ENCODE measurements around the gene CORO2A. TPM values are rescaled to one million over a fixed set of nuclear protein-coding genes. Genes with fewer than 3 reads are reported as not detected.

The CORO2A gene
- total and polyA plus RNA-seq, 2 of the 8 experiments (the other 6 are each of a cell fraction or from before 2014, with no cell fraction given), result 13.7 to 27.9 TPM

GRCh38 chr9:98108531-98109031 is 83.9 kb downstream of the CORO2A start (continued):
- TF ChIP-seq CHD7 (IDR thresholded peaks at IDR 0.05; ENCODE audit: insufficient replicate concordance, low read length) (no peak), SAP30 (IDR thresholded peaks at IDR 0.05; ENCODE audit: insufficient read depth, insufficient replicate concordance, low read length) (no peak), KDM4A (IDR thresholded peaks at IDR 0.05; ENCODE audit: low read depth, low read length, severe bottlenecking) (no peak), NRF1 (IDR thresholded peaks at IDR 0.05; ENCODE audit: low read depth, low read length) (no peak), ZNF274 (IDR thresholded peaks at IDR 0.05; ENCODE audit: borderline replicate concordance, extremely low read depth, low read length) (no peak), SP2 (IDR thresholded peaks at IDR 0.05; ENCODE audit: low read length) (no peak), JUN (IDR thresholded peaks at IDR 0.05; ENCODE audit: low read depth, low read length) (no peak), RFX5 (IDR thresholded peaks at IDR 0.05; ENCODE audit: borderline replicate concordance, low read depth, low read length) (no peak), SP4 (IDR thresholded peaks at IDR 0.05; ENCODE audit: low read length) (no peak), POLR2A (IDR thresholded peaks at IDR 0.05; ENCODE audit: control extremely low read depth in 1 of 2, low read depth in 2 of 2, low read length in 2 of 2) (no peak), POLR2AphosphoS5 (IDR thresholded peaks at IDR 0.05; ENCODE audit: low read depth, low read length) (no peak), EP300 (IDR thresholded peaks at IDR 0.05; ENCODE audit: borderline replicate concordance in 1 of 2, low read depth in 2 of 2, low read length in 2 of 2) (no peak)
